CD4-positive, alpha-beta T cell (primary cell): ENCODE results near the gene FFAR2. TPM values are rescaled to one million over a fixed set of nuclear protein-coding genes. Genes with fewer than 3 reads are reported as not detected.

Source experiments
- ATAC-seq: fragments of 200-7000 bp; cut with Tn5 transposase; one replicate; pipeline ENCODE4 v1.10.0; 2022; ENCODE audit warnings: mild to moderate bottlenecking; ENCODE audit not compliant: poor library complexity
- CTCF ChIA-PET: fragments of 350-600 bp; sonication (Branson Sonifier 250); formaldehyde crosslinking; loops from one replicate; lab custom pipeline; 2021; ENCODE audit warnings: antibody characterized with exemption, inconsistent platforms; lab: Charles Lee
- POLR2A ChIA-PET: fragments of 350-600 bp; sonication (Branson Sonifier 250); formaldehyde crosslinking; loops from one replicate; lab custom pipeline; 2021; ENCODE audit warnings: antibody characterized with exemption, inconsistent platforms; lab: Charles Lee
- DNase-seq, 14 experiments: peaks; one replicate each; pipeline ENCODE4 v3.0.0-alpha.2; 2013 to 2020; ENCODE audit warnings: mixed read lengths in 2 of 14
- H3K27ac ChIP-seq, 2 donors: one replicate each; pipeline versions ENCODE4 v1.5.1 to v1.7.0; 2013; ENCODE audit warnings: low read length in 2 of 2, low read depth in 1 of 2, mild to moderate bottlenecking in 1 of 2
- H3K27me3 ChIP-seq, 2 experiments: 1 replicate in 1 of 2; 2 replicates in 1 of 2; pipeline versions ENCODE4 v1.6.1 to v1.7.0; 2013; ENCODE audit warnings: low read length in 2 of 2, control low read depth in 1 of 2, mild to moderate bottlenecking in 1 of 2, moderate library complexity in 1 of 2; ENCODE audit not compliant: insufficient read depth in 2 of 2, control insufficient read depth in 1 of 2
- H3K36me3 ChIP-seq: one replicate; pipeline ENCODE4 v1.6.1; 2013; ENCODE audit warnings: low read length, control low read depth; ENCODE audit not compliant: insufficient read depth
- H3K4me1 ChIP-seq: one replicate; pipeline ENCODE4 v1.6.1; 2013; ENCODE audit warnings: low read length, control low read depth; ENCODE audit not compliant: insufficient read depth
- H3K4me3 ChIP-seq: one replicate; pipeline ENCODE4 v1.5.1; 2013; ENCODE audit warnings: mild to moderate bottlenecking, low read length, moderate library complexity
- H3K9me3 ChIP-seq, 2 experiments: 1 replicate in 1 of 2; 2 replicates in 1 of 2; pipeline versions ENCODE4 v1.6.1 to v1.7.0; 2013; ENCODE audit warnings: low read length in 2 of 2, mild to moderate bottlenecking in 2 of 2, control low read depth in 1 of 2, moderate library complexity in 1 of 2; ENCODE audit not compliant: control insufficient read depth in 1 of 2, insufficient read depth in 1 of 2
- H3K27ac Mint-ChIP-seq: one replicate; pipeline ENCODE4 v1.8.0; 2020; ENCODE audit warnings: mixed read lengths
- H3K27me3 Mint-ChIP-seq: one replicate; pipeline ENCODE4 v1.8.0; 2021; ENCODE audit warnings: mixed read lengths
- H3K36me3 Mint-ChIP-seq: one replicate; pipeline ENCODE4 v1.8.0; 2021; ENCODE audit warnings: low read depth, mixed read lengths
- H3K4me1 Mint-ChIP-seq: one replicate; pipeline ENCODE4 v1.8.0; 2021; ENCODE audit warnings: low read depth, mixed read lengths
- H3K4me3 Mint-ChIP-seq: one replicate; pipeline ENCODE4 v1.8.0; 2020; ENCODE audit warnings: mild to moderate bottlenecking, mixed read lengths
- H3K9me3 Mint-ChIP-seq: one replicate; pipeline ENCODE4 v1.8.0; 2020; ENCODE audit warnings: mixed read lengths
- intact Hi-C, 2 experiments: fragments of 100-400 bp; cut with DNase I in 1 of 2; cut with micrococcal nuclease in 1 of 2; formaldehyde crosslinking; loops; one replicate each; pipeline versions ENCODE4 v1.15.1 to v1.9.0; 2023 to 2025; cut with DNase I, micrococcal nuclease
- total RNA-seq, 174 experiments: library from RNA in 2 of 174; stranded (reverse) in 2 of 174; gene quantifications; one replicate each; pipeline ENCODE4 v1.2.3 and lab custom pipeline; 2021 to 2026
- TF ChIP-seq, protein P1 (sequence below): fragments of 200-600 bp; IDR thresholded peaks from one replicate; pipeline ENCODE4 v1.8.0; 2022; ENCODE audit warnings: antibody characterized with exemption, mild to moderate bottlenecking

Gene FFAR2
- total RNA-seq, 2 experiments from 2014 or later, result 0.41 TPM; not detected in 1

DNA sequence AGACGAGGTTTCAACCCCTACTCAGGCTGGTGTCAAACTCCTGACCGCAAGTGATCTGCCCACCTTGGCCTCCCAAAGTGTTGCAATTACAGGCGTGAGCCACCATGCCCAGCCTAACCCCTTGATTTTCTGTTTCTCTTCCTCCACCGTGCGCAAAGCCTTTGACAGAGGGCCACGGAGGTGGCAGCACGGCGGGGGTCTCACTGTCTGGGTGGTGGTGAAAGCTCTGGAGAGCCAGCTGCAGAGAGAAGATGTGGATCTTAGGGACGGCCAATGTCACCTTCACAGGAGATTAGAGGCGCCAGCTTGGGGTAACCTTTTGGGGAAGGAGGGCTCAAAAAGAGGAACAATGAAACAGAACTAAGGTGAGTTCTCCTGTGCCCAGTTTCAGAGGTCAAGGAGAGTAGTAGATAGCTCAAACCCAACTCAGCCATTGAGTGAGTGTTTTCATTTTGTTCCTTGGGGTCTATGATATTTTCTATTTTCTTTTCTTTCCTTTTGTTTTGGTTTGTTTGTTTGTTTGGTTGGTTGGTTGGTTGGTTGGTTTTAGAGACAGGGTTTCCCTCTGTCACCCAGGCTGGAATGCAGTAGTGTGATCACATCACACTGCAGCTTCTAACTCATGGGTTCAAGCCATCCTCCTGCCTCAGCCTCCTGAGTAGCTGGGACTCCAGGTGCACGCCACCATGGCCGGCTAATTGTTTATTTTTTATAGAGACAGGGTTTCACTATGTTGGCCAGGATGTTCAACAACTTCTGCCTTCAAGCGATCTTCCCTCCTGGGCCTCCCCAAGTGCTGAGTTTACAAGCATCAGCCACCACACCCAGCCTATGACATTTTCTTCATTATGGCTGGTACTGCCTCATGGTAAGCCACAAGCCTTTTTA is 39.5 kb upstream of the FFAR2 start:
- no peaks in the 10 kb centered on the region for H3K4me1 Mint-ChIP-seq
- H3K4me3 Mint-ChIP-seq, result no peak overlapping the region
- H3K27ac Mint-ChIP-seq, result no peak overlapping the region
- intact Hi-C loops, result no loop called here
- ChIA-PET POLR2A (no interaction called here), CTCF (no interaction called here)
- H3K27me3 Mint-ChIP-seq, result peaks cover 26% of the 10 kb centered on the region
- Histone ChIP-seq H3K36me3 (no peaks in the 10 kb centered on the region), H3K9me3 (no peaks in the 10 kb centered on the region), H3K4me1 (no peaks in the 10 kb centered on the region), H3K4me3 (no peak overlapping the region), H3K27ac (no peak overlapping the region), H3K27me3 (peaks cover 0 to 4% of the 10 kb centered on the region in 2 experiments)
- no peak for DNase-seq
- no peaks in the 10 kb centered on the region for H3K9me3 Mint-ChIP-seq
- TF ChIP-seq, protein P1, sequence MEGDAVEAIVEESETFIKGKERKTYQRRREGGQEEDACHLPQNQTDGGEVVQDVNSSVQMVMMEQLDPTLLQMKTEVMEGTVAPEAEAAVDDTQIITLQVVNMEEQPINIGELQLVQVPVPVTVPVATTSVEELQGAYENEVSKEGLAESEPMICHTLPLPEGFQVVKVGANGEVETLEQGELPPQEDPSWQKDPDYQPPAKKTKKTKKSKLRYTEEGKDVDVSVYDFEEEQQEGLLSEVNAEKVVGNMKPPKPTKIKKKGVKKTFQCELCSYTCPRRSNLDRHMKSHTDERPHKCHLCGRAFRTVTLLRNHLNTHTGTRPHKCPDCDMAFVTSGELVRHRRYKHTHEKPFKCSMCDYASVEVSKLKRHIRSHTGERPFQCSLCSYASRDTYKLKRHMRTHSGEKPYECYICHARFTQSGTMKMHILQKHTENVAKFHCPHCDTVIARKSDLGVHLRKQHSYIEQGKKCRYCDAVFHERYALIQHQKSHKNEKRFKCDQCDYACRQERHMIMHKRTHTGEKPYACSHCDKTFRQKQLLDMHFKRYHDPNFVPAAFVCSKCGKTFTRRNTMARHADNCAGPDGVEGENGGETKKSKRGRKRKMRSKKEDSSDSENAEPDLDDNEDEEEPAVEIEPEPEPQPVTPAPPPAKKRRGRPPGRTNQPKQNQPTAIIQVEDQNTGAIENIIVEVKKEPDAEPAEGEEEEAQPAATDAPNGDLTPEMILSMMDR, result no peak
- no peak for ATAC-seq
- H3K36me3 Mint-ChIP-seq, result no peaks in the 10 kb centered on the region

DNA sequence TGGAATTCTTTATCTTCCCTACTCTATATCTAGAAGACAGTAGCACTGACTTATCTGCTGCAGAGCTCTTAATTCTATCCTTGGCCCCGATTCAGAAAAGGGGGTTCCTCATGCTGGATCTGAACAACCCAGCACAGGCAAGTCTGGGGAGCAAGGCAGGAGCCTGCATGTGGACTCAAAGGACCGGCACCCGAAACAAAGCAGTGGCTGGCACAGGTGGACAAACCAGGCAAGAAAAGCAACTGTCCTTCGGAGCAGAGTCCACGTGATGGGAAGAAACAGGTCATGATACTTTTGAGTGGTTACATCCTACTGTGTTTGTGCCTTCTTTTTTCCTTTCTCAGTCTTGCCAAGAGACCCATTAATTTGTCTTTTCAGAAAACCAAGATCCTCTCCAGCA is 38.9 kb upstream of the FFAR2 start:
- no peaks in the 10 kb centered on the region for H3K36me3 ChIP-seq
- ChIA-PET POLR2A (no interaction called here), CTCF (no interaction called here)
- H3K4me1 Mint-ChIP-seq, result no peaks in the 10 kb centered on the region
- TF ChIP-seq, protein P1, result no peak
- H3K9me3 ChIP-seq, result no peaks in the 10 kb centered on the region
- no peak for ATAC-seq
- no peak overlapping the region for H3K4me3 ChIP-seq
- peaks cover 0 to 11% of the 10 kb centered on the region in 2 experiments for H3K27me3 ChIP-seq
- H3K27ac ChIP-seq, result no peak overlapping the region
- intact Hi-C loops, result no loop called here
- no peak overlapping the region for H3K27ac Mint-ChIP-seq
- no peaks in the 10 kb centered on the region for H3K4me1 ChIP-seq
- H3K36me3 Mint-ChIP-seq, result no peaks in the 10 kb centered on the region
- H3K9me3 Mint-ChIP-seq, result no peaks in the 10 kb centered on the region
- no peak for DNase-seq
- H3K27me3 Mint-ChIP-seq, result peaks cover 28% of the 10 kb centered on the region
- no peak overlapping the region for H3K4me3 Mint-ChIP-seq

DNA sequence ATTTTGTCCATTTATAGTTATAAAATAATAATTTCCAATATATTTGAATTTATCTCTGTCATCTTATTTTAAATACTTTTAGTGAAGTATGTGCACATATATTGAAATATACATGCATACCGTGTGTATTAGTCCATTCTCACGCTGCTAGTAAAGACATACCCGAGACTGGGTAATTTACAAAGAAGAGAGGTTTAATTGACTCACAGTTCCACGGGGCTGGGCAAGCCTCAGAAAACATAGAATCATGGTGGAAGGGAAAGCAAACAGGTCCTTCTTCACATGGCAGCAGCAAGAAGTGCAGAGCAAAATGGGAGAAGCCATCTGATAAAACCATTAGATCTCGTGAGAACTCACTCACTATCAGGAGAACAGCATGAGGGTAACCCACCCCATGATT is 37.6 kb upstream of the FFAR2 start:
- intact Hi-C loops, result no loop called here
- H3K27me3 Mint-ChIP-seq, result peaks cover 28% of the 10 kb centered on the region
- no peaks in the 10 kb centered on the region for H3K4me1 Mint-ChIP-seq
- no peak overlapping the region for H3K4me3 ChIP-seq
- H3K4me1 ChIP-seq, result no peaks in the 10 kb centered on the region
- DNase-seq, result no peak
- ChIA-PET POLR2A (no interaction called here), CTCF (no interaction called here)
- no peak overlapping the region for H3K27ac ChIP-seq
- H3K27me3 ChIP-seq, result peaks cover 0 to 14% of the 10 kb centered on the region in 2 experiments
- no peaks in the 10 kb centered on the region for H3K36me3 ChIP-seq
- TF ChIP-seq, protein P1, result no peak
- ATAC-seq, result no peak
- H3K4me3 Mint-ChIP-seq, result no peak overlapping the region
- H3K9me3 Mint-ChIP-seq, result no peaks in the 10 kb centered on the region
- H3K27ac Mint-ChIP-seq, result no peak overlapping the region
- no peaks in the 10 kb centered on the region for H3K9me3 ChIP-seq
- H3K36me3 Mint-ChIP-seq, result no peaks in the 10 kb centered on the region
